ENCODE measurements around the gene TP63.

TP63 gene

GRCh38 chr3:189908646-189909045, 277.5 kb downstream of the TP63 start:
- Histone ChIP-seq H2AFZ (no peak overlapping the region), H3K9me3 (ENCODE audit: control insufficient read depth, low read length) (no peaks in the 10 kb centered on the region), H3K9ac (no peak overlapping the region), H3K4me2 (ENCODE audit: low read length) (no peak overlapping the region), H3K27ac (no peak overlapping the region), H3K4me1 (no peaks in the 10 kb centered on the region), H3K27me3 (ENCODE audit: control insufficient read depth, insufficient read depth, low read length) (no peaks in the 10 kb centered on the region), H3K79me2 (no peaks in the 10 kb centered on the region), H3K36me3 (ENCODE audit: control insufficient read depth, insufficient read depth, low read length) (no peaks in the 10 kb centered on the region), H3K4me3 (ENCODE audit: low read depth, low read length) (no peak overlapping the region)
- no peak for TF ChIP-seq CTCF (IDR thresholded peaks at IDR 0.05)

- no peaks in the 10 kb centered on the region for H3K9me3 ChIP-seq (ENCODE audit: control insufficient read depth, low read length)
- H3K4me1 ChIP-seq: no peaks in the 10 kb centered on the region
- H3K4me2 ChIP-seq (ENCODE audit: low read length): no peak overlapping the region
- H3K79me2 ChIP-seq: no peaks in the 10 kb centered on the region
- no peak overlapping the region for H2AFZ ChIP-seq
- H3K4me3 ChIP-seq (ENCODE audit: low read depth, low read length): no peak overlapping the region
- no peaks in the 10 kb centered on the region for H3K27me3 ChIP-seq (ENCODE audit: control insufficient read depth, insufficient read depth, low read length)
- H3K9ac ChIP-seq: no peak overlapping the region
- no peaks in the 10 kb centered on the region for H3K36me3 ChIP-seq (ENCODE audit: control insufficient read depth, insufficient read depth, low read length)
- H3K27ac ChIP-seq: no peak overlapping the region
- TF ChIP-seq CTCF (IDR thresholded peaks at IDR 0.05): no peak
Observed at GRCh38 chr3:189909139-189909538, 277.9 kb downstream of the TP63 start.

DNA sequence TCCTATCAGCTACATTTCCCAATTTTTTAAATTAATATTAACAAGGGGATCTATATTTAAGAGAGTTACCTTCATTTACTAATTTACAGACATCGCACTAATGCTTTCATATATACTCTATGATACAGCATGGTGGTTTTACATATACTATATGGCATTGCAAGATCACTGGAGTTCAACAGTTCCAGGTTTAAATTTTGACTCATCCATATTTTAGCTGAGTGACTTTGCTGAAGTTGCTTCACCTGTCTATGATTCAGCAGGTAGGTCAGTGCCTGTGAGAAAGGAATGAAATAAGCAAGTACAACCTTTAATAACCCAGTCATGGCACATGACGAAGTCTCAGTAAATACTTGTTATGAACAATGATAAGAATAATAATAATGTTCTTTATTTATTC, 278.4 kb downstream of the TP63 start:
- Histone ChIP-seq H3K36me3 (ENCODE audit: control insufficient read depth, insufficient read depth, low read length) (no peaks in the 10 kb centered on the region), H3K4me3 (ENCODE audit: low read depth, low read length) (no peak overlapping the region), H3K79me2 (no peaks in the 10 kb centered on the region), H3K27me3 (ENCODE audit: control insufficient read depth, insufficient read depth, low read length) (no peaks in the 10 kb centered on the region), H3K9me3 (ENCODE audit: control insufficient read depth, low read length) (no peaks in the 10 kb centered on the region), H3K27ac (no peak overlapping the region), H3K9ac (no peak overlapping the region), H3K4me2 (ENCODE audit: low read length) (no peak overlapping the region), H2AFZ (no peak overlapping the region), H3K4me1 (no peaks in the 10 kb centered on the region)
- no peak for TF ChIP-seq CTCF (IDR thresholded peaks at IDR 0.05)

DNA sequence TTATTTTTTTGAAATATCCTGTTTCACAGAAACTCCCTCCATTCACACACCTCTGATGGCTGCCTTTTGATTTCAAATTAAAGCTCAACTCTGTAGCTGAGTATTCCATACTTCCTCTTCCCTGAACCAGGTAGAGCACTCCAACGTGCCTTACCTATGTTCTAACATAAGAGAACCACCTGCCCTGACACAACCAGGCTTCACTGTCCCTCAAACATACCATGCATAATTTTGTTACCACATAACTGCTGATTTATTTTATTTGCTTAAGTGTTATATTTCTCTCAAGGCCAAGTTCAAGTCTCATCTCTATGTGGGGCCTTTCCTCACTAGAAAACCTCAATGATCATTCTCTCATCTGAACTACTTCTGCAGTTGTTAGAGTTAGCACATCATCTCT, 279.8 kb downstream of the TP63 start:
- Histone ChIP-seq H3K4me1 (no peaks in the 10 kb centered on the region), H3K9me3 (ENCODE audit: control insufficient read depth, low read length) (no peaks in the 10 kb centered on the region), H3K79me2 (no peaks in the 10 kb centered on the region)

More for the DNA sequence above, 279.8 kb downstream of the TP63 start:
- H3K36me3 ChIP-seq (ENCODE audit: control insufficient read depth, insufficient read depth, low read length): no peaks in the 10 kb centered on the region
- H2AFZ ChIP-seq: no peak overlapping the region
- H3K4me2 ChIP-seq (ENCODE audit: low read length): no peak overlapping the region
- no peak overlapping the region for H3K27ac ChIP-seq
- TF ChIP-seq CTCF (IDR thresholded peaks at IDR 0.05): no peak
- no peaks in the 10 kb centered on the region for H3K27me3 ChIP-seq (ENCODE audit: control insufficient read depth, insufficient read depth, low read length)
- no peak overlapping the region for H3K9ac ChIP-seq
- no peak overlapping the region for H3K4me3 ChIP-seq (ENCODE audit: low read depth, low read length)
